Measurements from ENCODE around the gene GALNT2. TPM values are rescaled to one million over a fixed set of nuclear protein-coding genes. Genes with fewer than 3 reads are reported as not detected.

GALNT2 gene
- total and polyA plus RNA-seq, 10 of the 15 experiments (the other 5 are each of a cell fraction or from before 2014, with no cell fraction given) = 0.52 to 27.7 (median 16.3) TPM

DNA sequence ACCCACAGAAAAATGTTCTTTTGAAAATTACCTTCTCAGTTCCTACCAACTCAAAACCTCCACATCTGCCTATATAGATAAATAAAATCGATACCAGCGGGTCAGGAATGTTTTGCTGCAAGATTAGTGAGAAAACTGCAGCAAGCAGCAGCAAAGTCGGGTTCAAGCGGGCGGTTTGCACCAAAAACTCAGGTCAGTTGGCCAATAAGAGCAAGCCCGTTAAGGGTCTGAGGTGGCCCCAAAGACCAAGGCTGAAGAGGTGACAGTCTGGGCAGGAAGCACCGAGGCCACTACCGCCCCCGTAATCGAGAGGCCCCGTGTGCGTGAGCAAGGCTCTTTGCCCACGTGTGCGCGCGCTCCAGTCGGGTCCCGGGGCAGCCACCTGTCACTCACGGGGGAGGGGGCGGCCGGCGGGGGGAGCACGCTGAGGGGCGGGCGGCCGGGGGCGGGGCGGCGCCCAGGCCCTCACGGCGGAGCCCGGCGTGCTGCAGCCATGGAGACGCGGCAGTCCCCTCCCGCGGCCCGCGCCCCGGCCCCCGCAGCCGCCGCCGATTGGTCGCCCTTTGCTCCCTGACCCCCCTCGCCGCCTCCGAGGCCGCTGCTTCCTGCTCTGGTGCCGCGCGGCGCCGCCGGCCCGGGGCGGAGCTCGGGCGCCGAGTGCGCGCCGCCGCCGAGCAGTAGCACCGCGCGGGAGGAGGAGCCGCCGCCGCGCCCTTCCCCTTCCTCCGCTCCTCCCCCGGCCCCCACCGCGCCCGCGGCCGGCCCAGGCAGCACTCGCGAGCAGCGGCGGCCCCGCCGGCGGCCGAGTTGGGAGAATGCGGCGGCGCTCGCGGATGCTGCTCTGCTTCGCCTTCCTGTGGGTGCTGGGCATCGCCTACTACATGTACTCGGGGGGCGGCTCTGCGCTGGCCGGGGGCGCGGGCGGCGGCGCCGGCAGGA, at the start of gene GALNT2 (continued):
- no peak for TF ChIP-seq REST (IDR thresholded peaks at IDR 0.05; ENCODE audit: low read depth, low read length)
- peak; percentile 64 for TF ChIP-seq TCF12 (IDR thresholded peaks at IDR 0.05; ENCODE audit: low read depth, low read length)
- TF ChIP-seq ASH2L (IDR thresholded peaks at IDR 0.05; ENCODE audit: borderline replicate concordance, low read depth) = no peak
- TF ChIP-seq EP300 (IDR thresholded peaks at IDR 0.05; ENCODE audit: borderline replicate concordance in 1 of 2, control insufficient read depth in 1 of 2, low read depth in 2 of 2, low read length in 2 of 2) = peak; percentile 36 to 56; a peak in 1 of 4 replicates
- no peak for TF ChIP-seq TCF7 (IDR thresholded peaks at IDR 0.05; ENCODE audit: borderline replicate concordance)
- TF ChIP-seq BMI1 (IDR thresholded peaks at IDR 0.05; ENCODE audit: borderline replicate concordance) = no peak
- TF ChIP-seq POLR2AphosphoS5 (IDR thresholded peaks at IDR 0.05; ENCODE audit: low read length) = peak; percentile 68
- TF ChIP-seq CEBPZ (IDR thresholded peaks at IDR 0.05; ENCODE audit: low read depth, low read length) = no peak
- no peak for TF ChIP-seq BRCA1 (IDR thresholded peaks at IDR 0.05; ENCODE audit: low read depth, low read length)
- TF ChIP-seq TCF3 (IDR thresholded peaks at IDR 0.05; ENCODE audit: borderline replicate concordance, insufficient read depth, low read depth, low read length) = 0 out of 2 replicates have a peak, but pooled peaks have one; percentile 57
- TF ChIP-seq ESRRA (IDR thresholded peaks at IDR 0.05; ENCODE audit: low read length) = no peak
- 0 out of 2 replicates have a peak, but pooled peaks have one; percentile 37 for TF ChIP-seq IRF4 (IDR thresholded peaks at IDR 0.05; ENCODE audit: low read depth, low read length)
- peak; percentile 22; the same call in 1 of the 2 replicates for TF ChIP-seq CREB1 (IDR thresholded peaks at IDR 0.05; ENCODE audit: low read depth)
- no peak for TF ChIP-seq RBBP5 (conservative IDR thresholded peaks at IDR 0.05)
- no peak for TF ChIP-seq MXI1 (IDR thresholded peaks at IDR 0.05; ENCODE audit: low read depth, low read length)
- TF ChIP-seq CHD2 (IDR thresholded peaks at IDR 0.05; ENCODE audit: borderline replicate concordance, low read depth, low read length) = peak; percentile 34; the same call in 1 of the 2 replicates
- TF ChIP-seq NKRF (conservative IDR thresholded peaks at IDR 0.05) = peak; percentile 76
- no peak for TF ChIP-seq ZNF274 (IDR thresholded peaks at IDR 0.05; ENCODE audit: insufficient read depth, insufficient read length)
- TF ChIP-seq, protein P1, sequence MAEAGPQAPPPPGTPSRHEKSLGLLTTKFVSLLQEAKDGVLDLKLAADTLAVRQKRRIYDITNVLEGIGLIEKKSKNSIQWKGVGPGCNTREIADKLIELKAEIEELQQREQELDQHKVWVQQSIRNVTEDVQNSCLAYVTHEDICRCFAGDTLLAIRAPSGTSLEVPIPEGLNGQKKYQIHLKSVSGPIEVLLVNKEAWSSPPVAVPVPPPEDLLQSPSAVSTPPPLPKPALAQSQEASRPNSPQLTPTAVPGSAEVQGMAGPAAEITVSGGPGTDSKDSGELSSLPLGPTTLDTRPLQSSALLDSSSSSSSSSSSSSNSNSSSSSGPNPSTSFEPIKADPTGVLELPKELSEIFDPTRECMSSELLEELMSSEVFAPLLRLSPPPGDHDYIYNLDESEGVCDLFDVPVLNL (IDR thresholded peaks at IDR 0.05; ENCODE audit: low read depth, low read length) = 0 out of 2 replicates have a peak, but pooled peaks have one; percentile 11
